OCI-LY7 (cell line): ENCODE results near the gene TMEM167A. TPM values are rescaled to one million over a fixed set of nuclear protein-coding genes. Genes with fewer than 3 reads are reported as not detected.
A peak's percentile ranks its signal among the peaks of the same experiment; 100 is the strongest.

ENCODE experiments used
- BruUV-seq: library from RNA; stranded (reverse); fragments of 400-500 nt; replicated peaks from 2 replicates; lab custom pipeline; 2021; lab: Mats Ljungman, UMichigan
- CTCF ChIA-PET: fragments of 300-600 bp; sonication (Branson Sonifier 250); formaldehyde crosslinking; loops from one replicate; lab custom pipeline; 2022; ENCODE audit warnings: antibody characterized with exemption; ENCODE audit not compliant: unreplicated experiment; lab: Charles Lee
- POLR2A ChIA-PET: fragments of 300-600 bp; sonication (Branson Sonifier 250); formaldehyde crosslinking; loops from one replicate; lab custom pipeline; 2022; ENCODE audit warnings: antibody characterized with exemption; lab: Charles Lee
- DNase-seq: peaks from one replicate; pipeline ENCODE4 v3.0.0-alpha.2; 2015; ENCODE audit warnings: low spot score
- H2AFZ ChIP-seq: fragments of 200-600 bp; sonication (generic), shearing (Covaris generic); 2 replicates; pipeline ENCODE4 v1.6.1; 2014; ENCODE audit warnings: mild to moderate bottlenecking, antibody characterized with exemption, low read length, moderate library complexity
- H3K27ac ChIP-seq: fragments of 200-600 bp; sonication (generic); 2 replicates; pipeline ENCODE4 v1.5.1; 2014; ENCODE audit warnings: mixed run types, low read depth, mild to moderate bottlenecking, moderate library complexity, low read length, inconsistent platforms; ENCODE audit not compliant: poor library complexity, severe bottlenecking
- H3K36me3 ChIP-seq: fragments of 200-600 bp; sonication (generic); 2 replicates; pipeline ENCODE4 v1.6.1; 2014; ENCODE audit warnings: mild to moderate bottlenecking, antibody characterized with exemption, low read length, moderate library complexity, mixed read lengths; ENCODE audit not compliant: insufficient read depth
- H3K4me1 ChIP-seq: fragments of 200-600 bp; sonication (generic); 2 replicates; pipeline ENCODE4 v1.5.1; 2014; ENCODE audit warnings: mild to moderate bottlenecking, low read length; ENCODE audit not compliant: insufficient read depth, poor library complexity, severe bottlenecking
- H3K4me2 ChIP-seq: fragments of 200-600 bp; sonication (generic); 2 replicates; pipeline ENCODE4 v1.6.1; 2014; ENCODE audit warnings: mild to moderate bottlenecking, low read length
- H3K4me3 ChIP-seq: fragments of 200-600 bp; sonication (generic); 2 replicates; pipeline ENCODE4 v1.5.1; 2014; ENCODE audit warnings: mild to moderate bottlenecking, low read depth, low read length; ENCODE audit not compliant: poor library complexity, severe bottlenecking
- H3K79me2 ChIP-seq: fragments of 200-600 bp; sonication (generic); 2 replicates; pipeline ENCODE4 v1.6.1; 2016; ENCODE audit warnings: low read depth, mild to moderate bottlenecking, low read length, moderate library complexity, mixed read lengths; ENCODE audit not compliant: insufficient read depth
- H3K9me2 ChIP-seq: fragments of 200-600 bp; sonication (generic); 2 replicates; pipeline ENCODE4 v1.6.1; 2016; ENCODE audit warnings: mild to moderate bottlenecking, low read length, mixed read lengths; ENCODE audit not compliant: insufficient read depth
- H3K9me3 ChIP-seq: fragments of 200-600 bp; sonication (generic); 2 replicates; pipeline ENCODE4 v1.6.1; 2014; ENCODE audit warnings: mild to moderate bottlenecking, mixed run types, low read length, mixed read lengths
- H4K20me1 ChIP-seq: fragments of 200-600 bp; sonication (generic); 2 replicates; pipeline ENCODE4 v1.6.1; 2014; ENCODE audit warnings: mild to moderate bottlenecking, antibody characterized with exemption, low read length, moderate library complexity, mixed read lengths; ENCODE audit not compliant: insufficient read depth
- CTCF ChIP-seq: fragments of 200-600 bp; sonication (generic); conservative IDR thresholded peaks from 2 replicates; pipeline ENCODE4 v1.5.1; 2014; ENCODE audit warnings: mild to moderate bottlenecking, antibody characterized with exemption, low read length, moderate library complexity, mixed read lengths
- EZH2phosphoT487 ChIP-seq: fragments of 200-600 bp; sonication (generic); IDR thresholded peaks from 2 replicates; pipeline ENCODE4 v1.6.1; 2018; ENCODE audit warnings: low read depth, borderline replicate concordance, mild to moderate bottlenecking, mixed run types, antibody characterized with exemption, low read length, moderate library complexity, mixed read lengths
- intact Hi-C: fragments of 100-400 bp; cut with micrococcal nuclease; formaldehyde crosslinking; loops from one replicate; pipeline ENCODE4 v1.10.0; 2022; ENCODE audit not compliant: unreplicated experiment
- total RNA-seq, 2 experiments: library from RNA; depleted of rRNA in 1 of 2; stranded (reverse); fragments of >200 nt in 1 of 2; shearing (Covaris generic) in 1 of 2; gene quantifications; 2 replicates each; pipeline ENCODE4 v1.2.3, GENCODE V29; 2014 to 2022

The TMEM167A gene
- total RNA-seq, 2 experiments from 2014 or later, result 20.4 to 55.7 TPM

- H2AFZ ChIP-seq, result no peak overlapping the region
- H3K4me3 ChIP-seq, result no peak overlapping the region
- intact Hi-C loops, result no loop called here
- POLR2A ChIA-PET, result interaction anchor here (1.0 kb wide), 1 partner anchor 20 kb away, joined by 4 read pairs; no protein-coding TSS in a partner anchor
- H4K20me1 ChIP-seq, result no peaks in the 10 kb centered on the region
- H3K36me3 ChIP-seq, result no peaks in the 10 kb centered on the region
- no TSS peak for BruUV-seq
- no peaks in the 10 kb centered on the region for H3K4me1 ChIP-seq
- no peaks in the 10 kb centered on the region for H3K9me2 ChIP-seq
- no peak overlapping the region for H3K4me2 ChIP-seq
- CTCF ChIA-PET, result no interaction called here
- DNase-seq, result peak; percentile 7
- H3K9me3 ChIP-seq, result no peaks in the 10 kb centered on the region
- no peaks in the 10 kb centered on the region for H3K79me2 ChIP-seq
- no peak for TF ChIP-seq EZH2phosphoT487
- no peak overlapping the region for H3K27ac ChIP-seq
These were observed 65.2 kb downstream of the TMEM167A start for GRCh38 chr5:83011985-83012384.

- Histone ChIP-seq H3K4me2 (no peak overlapping the region), H4K20me1 (no peaks in the 10 kb centered on the region), H3K4me3 (no peak overlapping the region), H3K79me2 (no peaks in the 10 kb centered on the region), H3K9me3 (no peaks in the 10 kb centered on the region), H2AFZ (no peak overlapping the region), H3K36me3 (no peaks in the 10 kb centered on the region), H3K27ac (no peak overlapping the region), H3K4me1 (no peaks in the 10 kb centered on the region), H3K9me2 (no peaks in the 10 kb centered on the region)
- no TSS peak for BruUV-seq
- no peak for TF ChIP-seq EZH2phosphoT487
- TF ChIP-seq CTCF, result no peak
- intact Hi-C loops, result no loop called here
- ChIA-PET POLR2A (no interaction called here), CTCF (no interaction called here)
- no peak for DNase-seq
These were observed 67.8 kb downstream of the TMEM167A start for GRCh38 chr5:83009408-83009807.

- TF ChIP-seq CTCF (no peak), EZH2phosphoT487 (no peak)
- no TSS peak for BruUV-seq
- Histone ChIP-seq H3K4me1 (no peaks in the 10 kb centered on the region), H3K9me2 (no peaks in the 10 kb centered on the region), H3K4me2 (no peak overlapping the region), H2AFZ (no peak overlapping the region), H4K20me1 (no peaks in the 10 kb centered on the region), H3K9me3 (no peaks in the 10 kb centered on the region), H3K79me2 (no peaks in the 10 kb centered on the region), H3K36me3 (no peaks in the 10 kb centered on the region), H3K4me3 (no peak overlapping the region), H3K27ac (no peak overlapping the region)
- DNase-seq, result no peak
- intact Hi-C loops, result no loop called here
- POLR2A ChIA-PET, result no interaction called here
- CTCF ChIA-PET, result no interaction called here
These were observed 69.4 kb downstream of the TMEM167A start for GRCh38 chr5:83007755-83008154.
